Measurements from ENCODE around the gene MBNL2. TPM values are rescaled to one million over a fixed set of nuclear protein-coding genes. Genes with fewer than 3 reads are reported as not detected.

Gene MBNL2
- total RNA-seq, 2 donors from 2014 or later: 59.6 to 67.7 TPM

DNA sequence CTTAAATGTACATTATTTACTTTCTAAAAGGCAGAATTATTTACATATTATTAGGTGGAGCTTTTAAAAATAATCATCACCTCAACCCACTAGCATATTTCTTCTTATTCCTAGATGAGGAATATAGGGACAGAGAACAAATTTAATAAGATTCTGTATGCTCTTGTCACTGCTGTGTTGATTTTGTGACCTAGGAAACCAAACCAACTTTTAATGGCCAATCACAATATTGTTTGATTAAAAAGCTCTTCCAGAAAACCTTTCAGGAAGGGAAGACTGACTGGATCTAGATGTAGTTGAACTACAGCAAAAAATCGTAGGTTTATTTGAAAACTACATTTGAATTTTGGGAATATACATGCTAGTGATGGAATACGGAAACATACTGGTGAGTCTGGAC is 120.0 kb downstream of the MBNL2 start:
- no peak for DNase-seq (ENCODE audit: low spot score)
- no peak for ATAC-seq (ENCODE audit: insufficient number of reproducible peaks, low FRiP score, low read depth)
- H3K9me3 ChIP-seq: no peaks in the 10 kb centered on the region
- H3K27me3 ChIP-seq (replicated peaks; ENCODE audit: insufficient read depth): no peaks in the 10 kb centered on the region
- H3K4me3 ChIP-seq: no peak overlapping the region
- TF ChIP-seq, protein P1, sequence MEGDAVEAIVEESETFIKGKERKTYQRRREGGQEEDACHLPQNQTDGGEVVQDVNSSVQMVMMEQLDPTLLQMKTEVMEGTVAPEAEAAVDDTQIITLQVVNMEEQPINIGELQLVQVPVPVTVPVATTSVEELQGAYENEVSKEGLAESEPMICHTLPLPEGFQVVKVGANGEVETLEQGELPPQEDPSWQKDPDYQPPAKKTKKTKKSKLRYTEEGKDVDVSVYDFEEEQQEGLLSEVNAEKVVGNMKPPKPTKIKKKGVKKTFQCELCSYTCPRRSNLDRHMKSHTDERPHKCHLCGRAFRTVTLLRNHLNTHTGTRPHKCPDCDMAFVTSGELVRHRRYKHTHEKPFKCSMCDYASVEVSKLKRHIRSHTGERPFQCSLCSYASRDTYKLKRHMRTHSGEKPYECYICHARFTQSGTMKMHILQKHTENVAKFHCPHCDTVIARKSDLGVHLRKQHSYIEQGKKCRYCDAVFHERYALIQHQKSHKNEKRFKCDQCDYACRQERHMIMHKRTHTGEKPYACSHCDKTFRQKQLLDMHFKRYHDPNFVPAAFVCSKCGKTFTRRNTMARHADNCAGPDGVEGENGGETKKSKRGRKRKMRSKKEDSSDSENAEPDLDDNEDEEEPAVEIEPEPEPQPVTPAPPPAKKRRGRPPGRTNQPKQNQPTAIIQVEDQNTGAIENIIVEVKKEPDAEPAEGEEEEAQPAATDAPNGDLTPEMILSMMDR (IDR thresholded peaks at IDR 0.05): no peak
- H3K36me3 ChIP-seq: peaks cover 15% of the 10 kb centered on the region
- peaks cover 12 to 37% of the 10 kb centered on the region in 2 donors for H3K4me1 ChIP-seq (ENCODE audit: control insufficient read depth in 1 of 2, low read depth in 2 of 2)
- no peak overlapping the region for H3K27ac ChIP-seq

DNA sequence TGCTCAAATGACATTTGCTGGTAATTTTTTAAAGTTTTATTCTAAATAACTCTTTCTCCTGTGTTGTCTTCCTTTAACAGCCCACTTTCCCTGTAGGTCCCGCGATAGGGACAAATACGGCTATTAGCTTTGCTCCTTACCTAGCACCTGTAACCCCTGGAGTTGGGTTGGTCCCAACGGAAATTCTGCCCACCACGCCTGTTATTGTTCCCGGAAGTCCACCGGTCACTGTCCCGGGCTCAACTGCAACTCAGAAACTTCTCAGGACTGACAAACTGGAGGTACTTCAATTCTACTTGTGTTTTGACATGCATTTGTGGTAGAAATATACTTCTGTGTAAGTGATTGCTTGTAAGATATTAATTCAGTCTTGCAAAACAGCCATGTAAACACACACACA is 120.8 kb downstream of the MBNL2 start:
- Histone ChIP-seq H3K4me3 (no peak overlapping the region), H3K27me3 (replicated peaks; ENCODE audit: insufficient read depth) (no peaks in the 10 kb centered on the region), H3K36me3 (peaks cover 21% of the 10 kb centered on the region), H3K9me3 (no peaks in the 10 kb centered on the region), H3K4me1 (ENCODE audit: control insufficient read depth in 1 of 2, low read depth in 2 of 2) (peaks cover 12 to 33% of the 10 kb centered on the region in 2 donors), H3K27ac (no peak overlapping the region)
- DNase-seq (ENCODE audit: low spot score) (no peak), ATAC-seq (ENCODE audit: insufficient number of reproducible peaks, low FRiP score, low read depth) (no peak)
- TF ChIP-seq, protein P1 (IDR thresholded peaks at IDR 0.05): no peak

DNA sequence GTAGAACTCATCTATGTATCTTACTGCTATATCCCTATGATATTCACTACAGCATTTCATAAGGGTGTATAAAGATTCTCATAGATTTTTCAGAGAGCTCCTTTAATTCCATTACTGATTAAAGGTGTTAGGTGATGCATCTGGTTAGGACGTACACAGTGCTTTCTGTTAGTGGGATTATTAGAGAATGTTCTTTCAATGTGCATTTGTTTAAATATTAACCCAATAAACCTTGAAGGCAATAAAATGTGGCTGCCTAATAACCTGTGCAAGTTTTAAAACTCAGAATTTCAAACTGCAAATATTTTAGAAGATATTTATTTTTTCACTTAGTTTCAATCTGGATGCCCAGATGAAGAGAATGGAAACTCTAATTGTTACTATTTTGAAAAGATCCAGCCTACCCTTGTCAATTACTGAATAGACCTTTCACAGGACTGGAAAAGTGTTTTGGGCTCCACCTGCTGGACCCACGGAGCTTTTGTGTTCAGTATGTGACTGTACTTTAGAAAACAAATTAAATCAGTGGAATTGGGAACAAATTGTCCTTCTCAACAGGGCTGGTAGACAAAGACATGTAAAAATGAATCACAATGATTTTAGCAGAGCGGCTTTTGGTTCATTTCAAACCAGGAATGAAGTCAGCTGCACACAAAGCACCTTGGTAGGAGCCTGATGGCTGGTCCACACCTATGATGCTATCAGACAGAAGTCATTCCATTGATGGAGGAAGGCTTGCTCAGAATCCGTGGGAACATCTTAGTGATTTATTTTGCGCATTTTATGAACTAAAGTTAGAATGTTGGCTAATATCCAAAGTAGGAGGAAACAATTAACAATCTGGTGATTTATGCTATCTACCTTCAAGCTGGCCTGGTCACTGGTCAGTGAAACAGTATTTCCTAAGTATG is 122.4 kb downstream of the MBNL2 start:
- Histone ChIP-seq H3K4me3 (no peak overlapping the region), H3K4me1 (ENCODE audit: control insufficient read depth in 1 of 2, low read depth in 2 of 2) (peaks cover 11 to 20% of the 10 kb centered on the region in 2 donors), H3K27ac (no peak overlapping the region), H3K9me3 (no peaks in the 10 kb centered on the region), H3K36me3 (peaks cover 20% of the 10 kb centered on the region), H3K27me3 (replicated peaks; ENCODE audit: insufficient read depth) (no peaks in the 10 kb centered on the region)
- DNase-seq (ENCODE audit: low spot score): no peak
- TF ChIP-seq, protein P1 (IDR thresholded peaks at IDR 0.05): peak; percentile 63
- peak; percentile 66 for ATAC-seq (ENCODE audit: insufficient number of reproducible peaks, low FRiP score, low read depth)

DNA sequence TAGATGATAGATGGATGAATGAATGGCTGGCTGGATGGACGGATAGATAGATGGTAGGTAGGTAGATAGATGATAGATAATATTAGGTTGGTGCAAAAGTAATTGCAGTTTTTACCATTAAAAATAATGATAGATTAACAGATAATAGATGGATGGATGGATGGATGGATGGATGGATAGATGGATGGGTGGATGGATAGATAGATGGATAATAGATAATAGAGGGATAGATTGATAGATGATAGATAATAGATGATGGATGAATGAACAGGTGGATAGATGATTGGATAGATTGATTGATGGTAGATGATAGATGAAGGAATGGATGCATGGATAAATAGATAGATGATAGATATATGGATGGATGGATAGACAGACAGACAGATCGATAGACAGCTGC is 124.0 kb downstream of the MBNL2 start:
- H3K27ac ChIP-seq: no peak overlapping the region
- H3K36me3 ChIP-seq: peaks cover 25% of the 10 kb centered on the region
- no peaks in the 10 kb centered on the region for H3K27me3 ChIP-seq (replicated peaks; ENCODE audit: insufficient read depth)
- TF ChIP-seq, protein P1 (IDR thresholded peaks at IDR 0.05): no peak
- no peak overlapping the region for H3K4me3 ChIP-seq
- no peak for DNase-seq (ENCODE audit: low spot score)
- ATAC-seq (ENCODE audit: insufficient number of reproducible peaks, low FRiP score, low read depth): no peak
- H3K4me1 ChIP-seq (ENCODE audit: control insufficient read depth in 1 of 2, low read depth in 2 of 2): peaks cover 4 to 10% of the 10 kb centered on the region in 2 donors
- H3K9me3 ChIP-seq: no peaks in the 10 kb centered on the region

DNA sequence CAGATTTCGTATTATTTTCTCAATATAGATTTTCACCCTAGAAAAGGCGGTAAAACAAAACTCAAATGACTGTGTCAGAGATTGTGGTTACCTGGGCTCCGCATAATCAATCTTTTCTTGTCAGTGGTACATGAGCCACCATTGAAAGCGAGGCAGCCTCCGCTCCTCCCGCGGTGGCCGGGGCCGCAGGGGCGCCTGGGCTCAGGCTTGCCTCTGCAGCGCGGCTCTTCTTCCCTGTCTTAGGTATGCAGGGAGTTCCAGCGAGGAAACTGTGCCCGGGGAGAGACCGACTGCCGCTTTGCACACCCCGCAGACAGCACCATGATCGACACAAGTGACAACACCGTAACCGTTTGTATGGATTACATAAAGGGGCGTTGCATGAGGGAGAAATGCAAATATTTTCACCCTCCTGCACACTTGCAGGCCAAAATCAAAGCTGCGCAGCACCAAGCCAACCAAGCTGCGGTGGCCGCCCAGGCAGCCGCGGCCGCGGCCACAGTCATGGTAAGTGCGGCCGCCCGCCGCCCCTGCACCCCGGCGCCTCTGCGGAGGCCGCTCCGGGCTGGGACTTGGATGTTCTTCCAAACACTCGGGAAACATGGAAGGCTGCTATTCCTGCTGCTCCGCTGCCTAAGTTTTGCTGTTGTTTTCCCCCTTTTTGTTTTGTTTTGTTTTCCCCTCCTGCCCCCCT is 124.6 kb downstream of the MBNL2 start:
- TF ChIP-seq, protein P1 (IDR thresholded peaks at IDR 0.05): no peak
- ATAC-seq (ENCODE audit: insufficient number of reproducible peaks, low FRiP score, low read depth) (no peak), DNase-seq (ENCODE audit: low spot score) (no peak)
- Histone ChIP-seq H3K27me3 (replicated peaks; ENCODE audit: insufficient read depth) (no peaks in the 10 kb centered on the region), H3K9me3 (no peaks in the 10 kb centered on the region), H3K4me1 (ENCODE audit: control insufficient read depth in 1 of 2, low read depth in 2 of 2) (peaks cover 4 to 10% of the 10 kb centered on the region in 2 donors), H3K27ac (no peak overlapping the region), H3K4me3 (no peak overlapping the region), H3K36me3 (peaks cover 25% of the 10 kb centered on the region)
